Uterus (tissue), 2 donors: Measurements from ENCODE around the gene SMIM41.

Source experiments
- CTCF ChIP-seq, 4 experiments: fragments of 200-600 bp in 2 of 4; fragments of 450-650 bp in 2 of 4; sonication (generic) in 2 of 4; IDR thresholded peaks; one replicate each; pipeline ENCODE4 v1.5.1; 2016 to 2019; ENCODE audit warnings: antibody characterized with exemption in 4 of 4, mild to moderate bottlenecking in 2 of 4, moderate library complexity in 1 of 4
- POLR2A ChIP-seq, 2 donors: fragments of 450-650 bp; IDR thresholded peaks; one replicate each; pipeline ENCODE4 v1.6.1; 2016; ENCODE audit warnings: antibody characterized with exemption in 2 of 2, mild to moderate bottlenecking in 1 of 2, moderate library complexity in 1 of 2

- no peak for TF ChIP-seq CTCF (IDR thresholded peaks at IDR 0.05)
- no peak for TF ChIP-seq POLR2A (IDR thresholded peaks at IDR 0.05)
These were observed 10.8 kb downstream of the SMIM41 start for GRCh38 chr12:52090291-52090690.
